Activated T-cell treated with anti-CD3 and anti-CD28 coated beads, Interleukin-2, amount 50 U/mL, for 72 hours (primary cell): Measurements from ENCODE around the gene TOM1L2. TPM values are rescaled to one million over a fixed set of nuclear protein-coding genes. Genes with fewer than 3 reads are reported as not detected.
"Not testable (repeated sequence)": the region's sequence is repeated elsewhere in the genome, so short reads cannot be mapped to it uniquely, and the experiment has no call there.

Experiments
- ATAC-seq, 2 donors: fragments of 150-1000 bp; cut with Tn5 transposase; replicated peaks in 1 of 2; 2 replicates each; pipeline ENCODE4 v1.10.0; 2021; ENCODE audit warnings: moderate library complexity in 2 of 2, mild to moderate bottlenecking in 1 of 2
- DNase-seq, 2 donors: peaks; one replicate each; pipeline ENCODE4 v3.0.0; 2021 to 2022; ENCODE audit warnings: mixed read lengths in 1 of 2
- H3K27ac Mint-ChIP-seq: one replicate; pipeline ENCODE4 v1.8.0; 2022; ENCODE audit warnings: mild to moderate bottlenecking, moderate library complexity, mixed read lengths
- H3K27me3 Mint-ChIP-seq: one replicate; pipeline ENCODE4 v1.8.0; 2022; ENCODE audit warnings: low read depth, mixed read lengths
- H3K36me3 Mint-ChIP-seq, 2 donors: one replicate each; pipeline ENCODE4 v1.8.0; 2022; ENCODE audit warnings: mixed read lengths in 2 of 2, mild to moderate bottlenecking in 1 of 2; ENCODE audit not compliant: insufficient read depth in 2 of 2
- H3K4me1 Mint-ChIP-seq: one replicate; pipeline ENCODE4 v1.8.0; 2022; ENCODE audit warnings: low read depth, mixed read lengths
- H3K4me3 Mint-ChIP-seq, 2 donors: one replicate each; pipeline ENCODE4 v1.8.0; 2022; ENCODE audit warnings: mild to moderate bottlenecking in 2 of 2, mixed read lengths in 2 of 2, moderate library complexity in 2 of 2
- H3K9me3 Mint-ChIP-seq, 2 donors: one replicate each; pipeline ENCODE4 v1.8.0; 2022; ENCODE audit warnings: mixed read lengths in 2 of 2
- total RNA-seq, 2 donors: library from RNA; stranded (reverse); gene quantifications; one replicate each; pipeline ENCODE4 v1.2.3, GENCODE V29; 2022

TOM1L2 gene
- total RNA-seq, 2 donors from 2014 or later = 23.7 to 26.9 TPM

- no peak for DNase-seq
- no peak for ATAC-seq
- H3K27me3 Mint-ChIP-seq = no peaks in the 10 kb centered on the region
- H3K36me3 Mint-ChIP-seq = peaks cover 0 to 3% of the 10 kb centered on the region in 2 donors
- H3K9me3 Mint-ChIP-seq = no peaks in the 10 kb centered on the region
- no peak overlapping the region for H3K4me3 Mint-ChIP-seq
- H3K4me1 Mint-ChIP-seq = peaks cover 8% of the 10 kb centered on the region
- no peak overlapping the region for H3K27ac Mint-ChIP-seq
Measured at GRCh38 chr17:18006495-18007239, 34.5 kb upstream of the TOM1L2 start.

GRCh38 chr17:18005496-18005895, 33.3 kb upstream of the TOM1L2 start:
- Mint-ChIP-seq H3K4me3 (no peak overlapping the region), H3K9me3 (no peaks in the 10 kb centered on the region), H3K27me3 (no peaks in the 10 kb centered on the region), H3K4me1 (peaks cover 8% of the 10 kb centered on the region), H3K27ac (no peak overlapping the region), H3K36me3 (peaks cover 0 to 3% of the 10 kb centered on the region in 2 donors)
- no peak for ATAC-seq
- no peak for DNase-seq

GRCh38 chr17:18004884-18005305, 32.7 kb upstream of the TOM1L2 start:
- Mint-ChIP-seq H3K27me3 (no peaks in the 10 kb centered on the region), H3K27ac (no peak overlapping the region), H3K36me3 (no peaks in the 10 kb centered on the region), H3K4me3 (no peak overlapping the region), H3K4me1 (peaks cover 8% of the 10 kb centered on the region), H3K9me3 (no peaks in the 10 kb centered on the region)
- DNase-seq (no peak), ATAC-seq (no peak)

GRCh38 chr17:18004345-18004744, 32.1 kb upstream of the TOM1L2 start:
- peaks cover 8% of the 10 kb centered on the region for H3K4me1 Mint-ChIP-seq
- no peaks in the 10 kb centered on the region for H3K36me3 Mint-ChIP-seq
- ATAC-seq = no peak
- no peak overlapping the region for H3K4me3 Mint-ChIP-seq
- no peaks in the 10 kb centered on the region for H3K27me3 Mint-ChIP-seq
- no peak overlapping the region for H3K27ac Mint-ChIP-seq
- H3K9me3 Mint-ChIP-seq = no peaks in the 10 kb centered on the region
- no peak for DNase-seq

GRCh38 chr17:18002171-18002570, 30.0 kb upstream of the TOM1L2 start:
- Mint-ChIP-seq H3K36me3 (no peaks in the 10 kb centered on the region), H3K27me3 (no peaks in the 10 kb centered on the region), H3K9me3 (no peaks in the 10 kb centered on the region), H3K4me1 (peaks cover 8% of the 10 kb centered on the region), H3K4me3 (no peak overlapping the region), H3K27ac (no peak overlapping the region)
- DNase-seq = no peak
- no peak for ATAC-seq

- no peaks in the 10 kb centered on the region for H3K4me1 Mint-ChIP-seq
- no peaks in the 10 kb centered on the region for H3K9me3 Mint-ChIP-seq
- no peak for DNase-seq
- no peak for ATAC-seq
- no peak overlapping the region for H3K4me3 Mint-ChIP-seq
- H3K27me3 Mint-ChIP-seq = no peaks in the 10 kb centered on the region
- no peak overlapping the region for H3K27ac Mint-ChIP-seq
- no peaks in the 10 kb centered on the region for H3K36me3 Mint-ChIP-seq
Measured at GRCh38 chr17:18000030-18000408, 27.8 kb upstream of the TOM1L2 start.

GRCh38 chr17:17999364-18000029, 27.3 kb upstream of the TOM1L2 start:
- Mint-ChIP-seq H3K27ac (no peak overlapping the region), H3K4me3 (no peak overlapping the region), H3K4me1 (no peaks in the 10 kb centered on the region), H3K9me3 (no peaks in the 10 kb centered on the region), H3K36me3 (no peaks in the 10 kb centered on the region), H3K27me3 (no peaks in the 10 kb centered on the region)
- no peak for DNase-seq
- no peak for ATAC-seq

- no peaks in the 10 kb centered on the region for H3K4me1 Mint-ChIP-seq
Measured at GRCh38 chr17:17998934-17999333, 26.7 kb upstream of the TOM1L2 start.

GRCh38 chr17:17995887-17996286, 23.7 kb upstream of the TOM1L2 start:
- H3K4me1 Mint-ChIP-seq, DNase-seq, H3K9me3 Mint-ChIP-seq, H3K36me3 Mint-ChIP-seq, H3K27me3 Mint-ChIP-seq, H3K4me3 Mint-ChIP-seq, ATAC-seq, H3K27ac Mint-ChIP-seq: not testable (repeated sequence)

More at GRCh38 chr17:17998934-17999333, 26.7 kb upstream of the TOM1L2 start:
- Mint-ChIP-seq H3K9me3 (no peaks in the 10 kb centered on the region), H3K36me3 (no peaks in the 10 kb centered on the region), H3K4me3 (no peak overlapping the region), H3K27ac (no peak overlapping the region), H3K27me3 (no peaks in the 10 kb centered on the region)
- no peak for ATAC-seq
- no peak for DNase-seq

GRCh38 chr17:17994271-17995069, 22.3 kb upstream of the TOM1L2 start:
- H3K27ac Mint-ChIP-seq = no peak overlapping the region
- ATAC-seq (no peak), DNase-seq (peak; percentile 16 to 17)
- H3K4me1 Mint-ChIP-seq = no peaks in the 10 kb centered on the region
- H3K36me3 Mint-ChIP-seq = no peaks in the 10 kb centered on the region
- H3K4me3 Mint-ChIP-seq = no peak overlapping the region
- no peaks in the 10 kb centered on the region for H3K27me3 Mint-ChIP-seq
- H3K9me3 Mint-ChIP-seq = no peaks in the 10 kb centered on the region

- Mint-ChIP-seq H3K27ac (no peak overlapping the region), H3K9me3 (no peaks in the 10 kb centered on the region), H3K4me3 (no peak overlapping the region), H3K36me3 (no peaks in the 10 kb centered on the region), H3K27me3 (no peaks in the 10 kb centered on the region), H3K4me1 (no peaks in the 10 kb centered on the region)
- ATAC-seq (no peak), DNase-seq (no peak)
Measured at GRCh38 chr17:17993852-17994251, 21.7 kb upstream of the TOM1L2 start.

GRCh38 chr17:17993366-17993765, 21.2 kb upstream of the TOM1L2 start:
- no peaks in the 10 kb centered on the region for H3K4me1 Mint-ChIP-seq
- ATAC-seq = no peak
- no peaks in the 10 kb centered on the region for H3K36me3 Mint-ChIP-seq
- no peaks in the 10 kb centered on the region for H3K27me3 Mint-ChIP-seq
- H3K9me3 Mint-ChIP-seq = no peaks in the 10 kb centered on the region
- H3K4me3 Mint-ChIP-seq = no peak overlapping the region
- H3K27ac Mint-ChIP-seq = no peak overlapping the region
- no peak for DNase-seq

GRCh38 chr17:17990282-17990681, 18.1 kb upstream of the TOM1L2 start:
- no peaks in the 10 kb centered on the region for H3K4me1 Mint-ChIP-seq
- no peak for ATAC-seq
- no peaks in the 10 kb centered on the region for H3K36me3 Mint-ChIP-seq
- H3K27ac Mint-ChIP-seq = peak overlapping the region; percentile 72
- no peak for DNase-seq
- H3K4me3 Mint-ChIP-seq = no peak overlapping the region
- H3K27me3 Mint-ChIP-seq = no peaks in the 10 kb centered on the region
- H3K9me3 Mint-ChIP-seq = no peaks in the 10 kb centered on the region
